IMR-90 (cell line): ENCODE data around the gene EFHC2.

Source experiments
- BHLHE40 ChIP-seq: fragments of 150-350 bp; IDR thresholded peaks from 2 replicates; pipeline ENCODE4 v1.6.1; 2016; ENCODE audit warnings: mild to moderate bottlenecking, low read depth, low read length
- CEBPB ChIP-seq: IDR thresholded peaks from 2 replicates; pipeline ENCODE4 v1.6.1; 2012; ENCODE audit warnings: low read depth, low read length, improper control_type of control experiment
- CTCF ChIP-seq: conservative IDR thresholded peaks from 2 replicates; pipeline ENCODE4 v1.5.1; 2012; ENCODE audit warnings: mild to moderate bottlenecking, low read depth, low read length, improper control_type of control experiment
- MAZ ChIP-seq: IDR thresholded peaks from 2 replicates; pipeline ENCODE4 v1.6.1; 2012; ENCODE audit warnings: low read depth, mild to moderate bottlenecking, low read length, improper control_type of control experiment, moderate library complexity, borderline replicate concordance
- NFE2L2 ChIP-seq: fragments of 150-350 bp; IDR thresholded peaks from 2 replicates; pipeline ENCODE4 v1.6.1; 2016; ENCODE audit warnings: low read depth, mild to moderate bottlenecking, low read length
- POLR2A ChIP-seq: IDR thresholded peaks from 2 replicates; pipeline ENCODE4 v1.6.1; 2012; ENCODE audit warnings: mild to moderate bottlenecking, low read depth, low read length
- RAD21 ChIP-seq: IDR thresholded peaks from 2 replicates; pipeline ENCODE4 v1.6.1; 2012; ENCODE audit warnings: low read length, improper control_type of control experiment
- RFX5 ChIP-seq: IDR thresholded peaks from 2 replicates; pipeline ENCODE4 v1.8.0; 2012; ENCODE audit warnings: low read depth, mild to moderate bottlenecking, low read length, moderate library complexity

DNA sequence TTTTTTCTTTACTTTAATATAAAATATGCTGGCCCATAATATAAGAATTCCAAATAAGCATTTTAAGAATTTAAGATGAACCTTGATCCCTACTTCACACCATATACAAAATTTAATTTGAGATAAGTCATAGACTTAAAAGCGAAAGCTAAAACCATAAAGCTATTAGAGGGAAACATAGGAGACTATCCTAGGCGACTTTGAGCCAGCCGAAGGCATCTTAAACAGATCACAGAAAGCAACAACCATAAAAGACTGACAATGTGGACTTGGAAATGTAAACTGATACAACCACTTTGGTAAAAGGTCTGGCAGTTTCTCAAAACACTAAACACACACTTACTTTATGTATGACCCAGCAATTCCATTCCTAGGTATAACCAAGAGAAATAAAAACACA lies 125.0 kb downstream of the EFHC2 start:
- TF ChIP-seq NFE2L2 (no peak), CTCF (no peak), RAD21 (no peak), POLR2A (no peak), MAZ (no peak), CEBPB (no peak), RFX5 (no peak), BHLHE40 (no peak)
